GM19455 (cell line): ENCODE data around the gene DGKZ.

ENCODE experiments used
- ATAC-seq: cut with Tn5 transposase; IDR thresholded peaks from one replicate; pipeline ENCODE4 v1.9.1; 2021; ENCODE audit not compliant: unreplicated experiment

Gene DGKZ

DNA sequence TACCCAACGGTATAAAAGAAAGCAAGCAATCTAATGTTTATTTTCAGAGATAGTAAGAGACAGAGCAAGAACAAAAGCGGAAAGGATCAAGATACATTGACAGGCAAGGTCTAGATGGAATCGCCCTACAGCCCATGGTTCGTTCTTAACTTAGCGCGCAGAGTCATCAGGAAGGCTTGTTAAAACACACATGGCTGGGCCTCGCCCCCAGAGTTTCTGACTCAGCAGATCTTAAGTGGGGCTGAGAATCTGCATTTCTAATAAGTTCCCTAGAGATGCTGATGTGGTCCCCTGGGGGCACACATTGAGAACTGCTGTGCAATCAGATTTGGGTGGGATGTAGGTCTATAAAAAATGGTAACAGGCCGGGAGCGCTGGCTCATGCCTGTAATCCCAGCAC is 80.1 kb downstream of the DGKZ start:
- no peak for ATAC-seq

- ATAC-seq: no peak
Measured at GRCh38 chr11:46429717-46430116, 82.5 kb downstream of the DGKZ start.
